Transverse colon (tissue), 4 donors: ENCODE data around the gene MPRIP.

ENCODE experiments used
- CTCF ChIP-seq, 5 experiments: fragments of 200-600 bp in 3 of 5; fragments of 450-650 bp in 2 of 5; sonication (generic) in 3 of 5; IDR thresholded peaks; 1 replicate in 2 of 5; 2 replicates in 3 of 5; pipeline ENCODE4 v1.5.1; 2016 to 2017; ENCODE audit warnings: antibody characterized with exemption in 5 of 5, inconsistent platforms in 3 of 5, mild to moderate bottlenecking in 2 of 5, moderate library complexity in 1 of 5
- EP300 ChIP-seq: sonication (generic); formaldehyde crosslinking; IDR thresholded peaks from one replicate; pipeline ENCODE4 v1.6.1; 2017; ENCODE audit warnings: antibody characterized with exemption, low read depth
- POLR2A ChIP-seq: fragments of 450-650 bp; IDR thresholded peaks from one replicate; pipeline ENCODE4 v1.6.1; 2016; ENCODE audit warnings: antibody characterized with exemption, mild to moderate bottlenecking, moderate library complexity
- POLR2AphosphoS5 ChIP-seq, 3 donors: sonication (generic); formaldehyde crosslinking; IDR thresholded peaks; one replicate each; pipeline ENCODE4 v1.6.1; 2016; ENCODE audit warnings: antibody characterized with exemption in 3 of 3

GRCh38 chr17:17091856-17092756 is 49.8 kb downstream of the MPRIP start:
- TF ChIP-seq EP300 (no peak), CTCF (IDR thresholded peaks at IDR 0.05) (no peak), POLR2AphosphoS5 (IDR thresholded peaks at IDR 0.05) (no peak), POLR2A (no peak)
